ENCODE results near the gene ENPEP. TPM values are rescaled to one million over a fixed set of nuclear protein-coding genes. Genes with fewer than 3 reads are reported as not detected.

Gene ENPEP
- total RNA-seq, 1 donor from 2014 or later, result 6.0 TPM

DNA sequence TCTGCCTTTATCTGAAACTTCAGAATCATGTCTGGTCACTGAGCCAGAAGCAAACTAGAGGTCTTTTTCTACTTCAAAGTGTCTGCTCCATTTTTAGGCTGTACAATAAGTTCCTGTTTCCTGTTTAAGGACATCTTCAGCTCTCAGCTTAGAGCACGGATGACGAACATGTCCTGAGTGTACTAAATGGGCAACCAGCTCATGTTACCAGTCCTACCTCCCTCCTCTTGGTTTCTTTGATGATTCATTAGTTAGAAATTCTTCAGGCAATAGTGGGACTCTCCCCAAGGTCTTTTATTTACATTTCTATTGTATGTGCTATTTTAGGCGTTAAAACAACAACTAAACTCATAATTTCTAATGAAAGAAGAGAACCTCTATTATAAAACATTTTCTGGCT lies 58.0 kb downstream of the ENPEP start:
- TF ChIP-seq CTCF (conservative IDR thresholded peaks at IDR 0.05; ENCODE audit: low read depth, low read length), result no peak
- peak; percentile 84 for DNase-seq (ENCODE audit: low read depth)
- no peak overlapping the region for H3K4me3 ChIP-seq (ENCODE audit: low read depth, low read length)

DNA sequence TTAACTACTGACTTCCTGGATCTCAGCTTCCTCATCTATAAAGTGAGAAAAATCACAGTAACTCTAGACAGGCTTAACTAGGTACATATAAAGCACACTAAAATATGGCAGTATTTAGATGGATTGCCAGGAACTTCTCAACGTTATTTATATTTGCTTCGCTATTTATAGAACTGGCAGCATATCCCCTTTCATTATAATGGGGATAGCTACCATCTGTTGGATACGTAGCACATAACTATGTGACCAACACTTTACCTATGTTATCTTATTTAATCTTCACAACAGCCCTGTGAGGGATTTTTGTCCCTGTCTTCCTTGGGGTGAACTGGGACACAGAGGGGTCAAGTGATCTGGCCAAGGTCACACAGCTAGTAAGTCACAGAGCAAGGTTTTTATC lies 64.6 kb downstream of the ENPEP start:
- no peak overlapping the region for H3K4me3 ChIP-seq (ENCODE audit: low read depth, low read length)
- no peak for DNase-seq (ENCODE audit: low read depth)
- no peak for TF ChIP-seq CTCF (conservative IDR thresholded peaks at IDR 0.05; ENCODE audit: low read depth, low read length)

- no peak for TF ChIP-seq CTCF (conservative IDR thresholded peaks at IDR 0.05; ENCODE audit: low read depth, low read length)
- DNase-seq (ENCODE audit: low read depth), result peak; percentile 56
- H3K4me3 ChIP-seq (ENCODE audit: low read depth, low read length), result no peak overlapping the region
Observed at GRCh38 chr4:110540982-110541451, 65.1 kb downstream of the ENPEP start.

GRCh38 chr4:110543577-110543976 lies 67.6 kb downstream of the ENPEP start:
- no peak for DNase-seq (ENCODE audit: low read depth)
- TF ChIP-seq CTCF (conservative IDR thresholded peaks at IDR 0.05; ENCODE audit: low read depth, low read length), result no peak
- no peak overlapping the region for H3K4me3 ChIP-seq (ENCODE audit: low read depth, low read length)

DNA sequence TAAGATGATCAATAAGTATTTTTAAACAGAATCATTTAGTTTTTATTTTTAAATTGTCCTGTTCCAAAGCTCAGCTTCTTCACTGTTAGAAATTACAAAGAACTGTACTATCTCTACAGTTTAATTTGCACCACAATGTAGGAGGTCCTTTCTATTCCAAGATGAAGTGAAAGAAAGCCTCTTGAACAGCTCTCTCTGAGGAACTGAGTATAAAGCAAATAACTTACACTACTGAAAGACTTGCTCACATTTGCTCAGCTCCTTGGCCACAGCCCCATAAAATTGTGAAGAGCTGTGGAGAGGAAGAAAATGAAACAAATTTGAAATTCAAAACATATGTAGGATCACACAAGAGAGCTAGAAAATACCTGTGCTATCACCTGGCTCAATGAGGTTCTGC lies 68.6 kb downstream of the ENPEP start:
- H3K4me3 ChIP-seq (ENCODE audit: low read depth, low read length), result no peak overlapping the region
- no peak for DNase-seq (ENCODE audit: low read depth)
- no peak for TF ChIP-seq CTCF (conservative IDR thresholded peaks at IDR 0.05; ENCODE audit: low read depth, low read length)

- H3K4me3 ChIP-seq (ENCODE audit: low read depth, low read length), result no peak overlapping the region
- no peak for DNase-seq (ENCODE audit: low read depth)
- no peak for TF ChIP-seq CTCF (conservative IDR thresholded peaks at IDR 0.05; ENCODE audit: low read depth, low read length)
Observed at GRCh38 chr4:110550260-110550659, 74.3 kb downstream of the ENPEP start.

DNA sequence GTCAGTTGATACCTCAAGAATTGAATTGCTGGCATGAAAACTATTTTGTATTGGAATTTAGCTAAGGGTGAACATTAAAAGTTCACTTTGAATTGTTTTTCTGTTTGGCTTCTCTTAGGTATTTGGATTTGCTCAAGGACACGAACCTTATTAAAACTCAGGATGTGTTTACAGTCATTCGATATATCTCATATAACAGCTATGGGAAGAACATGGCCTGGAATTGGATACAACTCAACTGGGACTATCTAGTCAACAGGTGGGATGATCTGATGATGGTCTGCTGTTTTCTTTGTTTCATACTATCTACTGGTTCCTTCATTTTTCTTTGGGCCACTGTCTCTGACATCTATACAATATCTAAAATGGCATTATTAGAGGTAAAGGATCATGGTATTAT lies 77.2 kb downstream of the ENPEP start:
- TF ChIP-seq CTCF (conservative IDR thresholded peaks at IDR 0.05; ENCODE audit: low read depth, low read length), result no peak
- DNase-seq (ENCODE audit: low read depth), result no peak

More for the DNA sequence above, 77.2 kb downstream of the ENPEP start:
- no peak overlapping the region for H3K4me3 ChIP-seq (ENCODE audit: low read depth, low read length)

Measured in epithelial cell of proximal tubule (primary cell).